Testis (tissue), 2 donors: Measurements from ENCODE around the gene ACOT12.

ENCODE experiments used
- CTCF ChIP-seq, 3 experiments: fragments of 450-650 bp in 2 of 3; fragments of 200-600 bp in 1 of 3; sonication (generic) in 1 of 3; IDR thresholded peaks; one replicate each; pipeline ENCODE4 v1.5.1; 2016 to 2019; ENCODE audit warnings: antibody characterized with exemption in 3 of 3, mild to moderate bottlenecking in 2 of 3, moderate library complexity in 1 of 3
- POLR2A ChIP-seq: fragments of 450-650 bp; IDR thresholded peaks from one replicate; pipeline ENCODE4 v1.6.1; 2017; ENCODE audit warnings: antibody characterized with exemption, mild to moderate bottlenecking, moderate library complexity

GRCh38 chr5:81354093-81354492, 39.8 kb downstream of the ACOT12 start:
- no peak for TF ChIP-seq CTCF (IDR thresholded peaks at IDR 0.05)
- no peak for TF ChIP-seq POLR2A
